ENCODE results near the gene SNX27.

GRCh38 chr1:151680391-151680790 lies 68.5 kb downstream of the SNX27 start:
- no peak for TF ChIP-seq POLR2A (IDR thresholded peaks at IDR 0.05; ENCODE audit: low read depth, low read length)
- no peak for TF ChIP-seq POU2F2 (IDR thresholded peaks at IDR 0.05; ENCODE audit: low read depth, low read length)
- no peak for TF ChIP-seq SPI1 (IDR thresholded peaks at IDR 0.05; ENCODE audit: low read depth, low read length)
- no peak for TF ChIP-seq PAX5 (IDR thresholded peaks at IDR 0.05; ENCODE audit: insufficient read depth, low read length, severe bottlenecking)
